DND-41 (cell line): ENCODE results near the gene PREX1.

Experiments used
- CTCF ChIP-seq: IDR thresholded peaks from 2 replicates; pipeline ENCODE4 v1.5.1; 2012; ENCODE audit warnings: borderline replicate concordance, low read length, moderate library complexity, mild to moderate bottlenecking; ENCODE audit not compliant: poor library complexity, severe bottlenecking; ENCODE audit errors: extremely low read depth
- EZH2 ChIP-seq: IDR thresholded peaks from 3 replicates; pipeline ENCODE4 v1.6.1; 2012; ENCODE audit warnings: borderline replicate concordance, low read depth, mild to moderate bottlenecking, moderate library complexity, low read length, inconsistent platforms; ENCODE audit not compliant: severe bottlenecking

GRCh38 chr20:48705240-48706115 lies 122.3 kb downstream of the PREX1 start:
- TF ChIP-seq CTCF, result no peak
- no peak for TF ChIP-seq EZH2
